B cell (primary cell): Measurements from ENCODE around the gene HTR3C. TPM values are rescaled to one million over a fixed set of nuclear protein-coding genes. Genes with fewer than 3 reads are reported as not detected.
"Not testable (repeated sequence)": the region's sequence is repeated elsewhere in the genome, so short reads cannot be mapped to it uniquely, and the experiment has no call there.

Experiments used
- ATAC-seq: fragments of 200-7000 bp; cut with Tn5 transposase; one replicate; pipeline ENCODE4 v1.10.0; 2021; ENCODE audit warnings: low read depth, mild to moderate bottlenecking, moderate number of reproducible peaks, moderate library complexity
- CTCF ChIA-PET: fragments of 350-600 bp; sonication (Branson Sonifier 250); formaldehyde crosslinking; loops from one replicate; lab custom pipeline; 2021; ENCODE audit warnings: antibody characterized with exemption, inconsistent platforms; lab: Charles Lee
- POLR2A ChIA-PET: fragments of 350-600 bp; sonication (Branson Sonifier 250); formaldehyde crosslinking; loops from one replicate; lab custom pipeline; 2021; ENCODE audit warnings: antibody characterized with exemption; lab: Charles Lee
- DNase-seq: peaks from one replicate; pipeline ENCODE4 v3.0.0; 2013
- H2AFZ ChIP-seq: 2 replicates; pipeline ENCODE4 v1.6.1; 2012; ENCODE audit warnings: mild to moderate bottlenecking, low read depth, low read length; ENCODE audit not compliant: insufficient read depth, poor library complexity, severe bottlenecking
- H3K27ac ChIP-seq, 2 donors: 1 replicate in 1 of 2; 2 replicates in 1 of 2; pipeline ENCODE4 v1.5.1; 2012 to 2013; ENCODE audit warnings: low read length in 2 of 2, mild to moderate bottlenecking in 2 of 2, moderate library complexity in 1 of 2
- H3K27me3 ChIP-seq, 4 experiments: fragments of 200-600 bp in 1 of 4; sonication (generic) in 1 of 4; replicated peaks in 1 of 4; 1 replicate in 2 of 4; 2 replicates in 2 of 4; pipeline versions ENCODE4 v1.6.1 to v1.7.0; 2013 to 2016; ENCODE audit warnings: low read length in 3 of 4, mild to moderate bottlenecking in 2 of 4, mixed read lengths in 1 of 4, moderate library complexity in 1 of 4; ENCODE audit not compliant: insufficient read depth in 4 of 4, control insufficient read depth in 3 of 4; ENCODE audit errors: control extremely low read depth in 1 of 4
- H3K36me3 ChIP-seq, 2 experiments: replicated peaks in 1 of 2; 1 replicate in 1 of 2; 2 replicates in 1 of 2; pipeline versions ENCODE4 v1.6.1 to v1.7.1; 2013; ENCODE audit warnings: low read length in 1 of 2; ENCODE audit not compliant: insufficient read depth in 2 of 2, control insufficient read depth in 1 of 2; ENCODE audit errors: control extremely low read depth in 1 of 2, extremely low read depth in 1 of 2
- H3K4me1 ChIP-seq, 2 donors: fragments of 200-600 bp in 1 of 2; sonication (generic) in 1 of 2; 1 replicate in 1 of 2; 2 replicates in 1 of 2; pipeline versions ENCODE4 v1.5.1 to v1.6.1; 2013 to 2017; ENCODE audit warnings: low read length in 2 of 2; ENCODE audit not compliant: control insufficient read depth in 2 of 2, insufficient read depth in 2 of 2
- H3K4me2 ChIP-seq: replicated peaks from 2 replicates; pipeline ENCODE3; 2012; ENCODE audit warnings: mild to moderate bottlenecking, low read depth, low read length; ENCODE audit not compliant: poor library complexity, severe bottlenecking
- H3K4me3 ChIP-seq, 5 experiments: fragments of 200-600 bp in 1 of 5; sonication (generic) in 1 of 5; 1 replicate in 3 of 5; 2 replicates in 2 of 5; pipeline versions ENCODE4 v1.5.1 to v1.7.0; 2011 to 2016; ENCODE audit warnings: low read length in 4 of 5, mild to moderate bottlenecking in 4 of 5, low read depth in 2 of 5, control low read depth in 1 of 5, moderate library complexity in 1 of 5; ENCODE audit not compliant: insufficient read depth in 1 of 5; ENCODE audit errors: control extremely low read depth in 1 of 5, extremely low read depth in 1 of 5
- H3K79me2 ChIP-seq: fragments of 200-600 bp; sonication (generic); one replicate; pipeline ENCODE4 v1.6.0; 2016; ENCODE audit warnings: low read length; ENCODE audit not compliant: control insufficient read depth, insufficient read depth
- H3K9ac ChIP-seq: fragments of 200-600 bp; sonication (generic); 2 replicates; pipeline ENCODE4 v1.6.1; 2017; ENCODE audit warnings: mild to moderate bottlenecking, low read length, moderate library complexity
- H3K9me3 ChIP-seq, 3 donors: one replicate each; pipeline versions ENCODE4 v1.6.1 to v1.7.1; 2013; ENCODE audit warnings: low read length in 2 of 3; ENCODE audit not compliant: control insufficient read depth in 2 of 3, insufficient read depth in 1 of 3; ENCODE audit errors: control extremely low read depth in 1 of 3
- H4K20me1 ChIP-seq: 2 replicates; pipeline ENCODE4 v1.6.0; 2012; ENCODE audit warnings: mild to moderate bottlenecking, low read length; ENCODE audit not compliant: insufficient read depth, control insufficient read depth, poor library complexity, severe bottlenecking
- H3K27ac Mint-ChIP-seq: one replicate; pipeline ENCODE4 v1.8.0; 2021; ENCODE audit warnings: mixed read lengths
- H3K27me3 Mint-ChIP-seq: one replicate; pipeline ENCODE4 v1.8.0; 2021; ENCODE audit warnings: mixed read lengths
- H3K4me1 Mint-ChIP-seq: one replicate; pipeline ENCODE4 v1.8.0; 2021; ENCODE audit warnings: mixed read lengths
- H3K4me3 Mint-ChIP-seq: one replicate; pipeline ENCODE4 v1.8.0; 2021; ENCODE audit warnings: mixed read lengths
- H3K9me3 Mint-ChIP-seq: one replicate; pipeline ENCODE4 v1.8.0; 2022; ENCODE audit warnings: mixed read lengths; ENCODE audit not compliant: insufficient read depth
- CTCF ChIP-seq: fragments of 200-600 bp; IDR thresholded peaks from one replicate; pipeline ENCODE4 v1.8.0; 2022; ENCODE audit warnings: antibody characterized with exemption, mild to moderate bottlenecking
- EZH2 ChIP-seq: IDR thresholded peaks from 2 replicates; pipeline ENCODE4 v1.6.1; 2012; ENCODE audit warnings: borderline replicate concordance, low read depth, mild to moderate bottlenecking, moderate library complexity, low read length; ENCODE audit not compliant: insufficient read depth, poor library complexity, severe bottlenecking
- WGBS: methylation state at CpG from one replicate; pipeline ENCODE4 v1.1.5; 2013; ENCODE audit warnings: missing lambda C conversion rate; ENCODE audit not compliant: insufficient coverage; 5-methylcytosine and 5-hydroxymethylcytosine counted together
- intact Hi-C: fragments of 100-400 bp; cut with micrococcal nuclease; formaldehyde crosslinking; loops from one replicate; pipeline ENCODE4 v1.10.0; 2022
- polyA plus RNA-seq: library from polyadenylated mRNA; depleted of rRNA; stranded (reverse); fragments of >200 nt; gene quantifications from 2 replicates; pipeline ENCODE4 v1.2.3, GENCODE V29; 2012
- total RNA-seq, 2 donors: library from RNA; stranded (reverse); fragments of 120-200 nt in 1 of 2; gene quantifications; 1 replicate in 1 of 2; 2 replicates in 1 of 2; pipeline versions ENCODE4 v1.2.3 to v1.2.4, GENCODE V29; 2013 to 2022

The HTR3C gene
- total and polyA plus RNA-seq, 2 donors (not counting 1 experiment from before 2014, with no cell fraction given) = not detected

GRCh38 chr3:184037816-184038215, 15.0 kb upstream of the HTR3C start:
- no peaks in the 10 kb centered on the region for H3K79me2 ChIP-seq
- no peaks in the 10 kb centered on the region for H3K4me1 Mint-ChIP-seq
- H3K9me3 ChIP-seq = no peaks in the 10 kb centered on the region
- H3K4me3 Mint-ChIP-seq = no peak overlapping the region
- no peak overlapping the region for H3K9ac ChIP-seq
- no peak overlapping the region for H3K27ac ChIP-seq
- CTCF ChIA-PET = no interaction called here
- H3K9me3 Mint-ChIP-seq = no peaks in the 10 kb centered on the region
- H3K4me3 ChIP-seq = no peak overlapping the region
- ATAC-seq (no peak), DNase-seq (no peak)
- H3K36me3 ChIP-seq = no peaks in the 10 kb centered on the region
- 70% methylated on average over 5 of the region's 7 CpGs for WGBS
- POLR2A ChIA-PET = no interaction called here
- H3K4me1 ChIP-seq = no peaks in the 10 kb centered on the region
- H4K20me1 ChIP-seq = no peaks in the 10 kb centered on the region
- TF ChIP-seq CTCF (no peak), EZH2 (no peak)
- H3K27me3 ChIP-seq = peaks cover 0 to 3% (median 0%) of the 10 kb centered on the region in 4 experiments
- H3K27me3 Mint-ChIP-seq = peaks cover 3% of the 10 kb centered on the region
- intact Hi-C loops = no loop called here
- no peak overlapping the region for H2AFZ ChIP-seq
- H3K4me2 ChIP-seq = no peak overlapping the region
- no peak overlapping the region for H3K27ac Mint-ChIP-seq

DNA sequence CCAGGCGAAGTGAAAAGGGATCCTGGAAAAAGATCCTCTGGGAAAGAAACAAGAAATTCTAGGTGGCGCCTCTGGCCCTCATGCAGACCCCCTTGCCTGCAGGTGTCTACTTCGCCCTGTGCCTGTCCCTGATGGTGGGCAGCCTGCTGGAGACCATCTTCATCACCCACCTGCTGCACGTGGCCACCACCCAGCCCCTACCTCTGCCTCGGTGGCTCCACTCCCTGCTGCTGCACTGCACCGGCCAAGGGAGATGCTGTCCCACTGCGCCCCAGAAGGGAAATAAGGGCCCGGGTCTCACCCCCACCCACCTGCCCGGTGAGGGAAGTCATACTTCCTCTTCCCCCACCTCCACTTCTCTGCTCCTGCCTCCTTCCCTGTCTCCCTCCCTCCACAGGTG, 14.5 kb upstream of the HTR3C start:
- intact Hi-C loops, H3K4me3 Mint-ChIP-seq, ATAC-seq: not testable (repeated sequence)

More for the DNA sequence above, 14.5 kb upstream of the HTR3C start:
- CTCF ChIA-PET, H3K27ac Mint-ChIP-seq, POLR2A ChIA-PET, H3K9me3 ChIP-seq, DNase-seq, H3K79me2 ChIP-seq, H4K20me1 ChIP-seq, H3K4me3 ChIP-seq, H3K27ac ChIP-seq, H3K9me3 Mint-ChIP-seq, H3K27me3 Mint-ChIP-seq, H3K36me3 ChIP-seq, H3K27me3 ChIP-seq, H3K4me1 ChIP-seq, H3K9ac ChIP-seq, H3K4me1 Mint-ChIP-seq, H3K4me2 ChIP-seq, H2AFZ ChIP-seq: not testable (repeated sequence)
- 86% methylated on average over 8 of the region's 9 CpGs for WGBS
